ENCODE results near the gene CT45A9.
"Not testable (repeated sequence)": the region's sequence is repeated elsewhere in the genome, so short reads cannot be mapped to it uniquely, and the experiment has no call there.

The CT45A9 gene, protein sequence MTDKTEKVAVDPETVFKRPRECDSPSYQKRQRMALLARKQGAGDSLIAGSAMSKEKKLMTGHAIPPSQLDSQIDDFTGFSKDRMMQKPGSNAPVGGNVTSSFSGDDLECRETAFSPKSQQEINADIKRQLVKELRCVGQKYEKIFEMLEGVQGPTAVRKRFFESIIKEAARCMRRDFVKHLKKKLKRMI

DNA sequence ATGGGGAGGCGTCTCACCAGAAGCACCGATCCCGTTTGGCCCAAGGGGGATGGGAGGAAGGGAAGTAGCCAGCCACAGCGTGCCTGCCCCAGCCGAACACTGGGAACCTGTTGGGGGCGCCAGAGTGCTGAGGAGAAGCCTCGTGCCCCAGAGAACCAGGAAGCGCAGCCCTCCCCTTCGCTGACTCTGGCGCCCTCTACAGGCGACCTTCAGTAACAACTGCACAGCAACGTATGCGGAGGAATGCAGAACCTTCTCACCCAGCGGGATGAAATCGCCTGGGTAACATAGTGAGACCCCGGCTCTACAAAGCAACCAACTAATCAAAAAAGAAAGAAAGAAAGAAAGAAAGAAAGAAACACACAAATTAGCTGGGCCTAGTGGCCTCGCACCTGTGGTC is at the start of gene CT45A9:
CT45A9 (minus strand) TSS at position 101 of the 400 bp plus-strand sequence. CDS start 3,751 bp downstream, outside the sequence.
- H3K27me3 ChIP-seq (ENCODE audit: insufficient read depth, low read length); H3K9me3 ChIP-seq (ENCODE audit: low read length); H3K4me3 ChIP-seq (ENCODE audit: low read length): not testable (repeated sequence)

DNA sequence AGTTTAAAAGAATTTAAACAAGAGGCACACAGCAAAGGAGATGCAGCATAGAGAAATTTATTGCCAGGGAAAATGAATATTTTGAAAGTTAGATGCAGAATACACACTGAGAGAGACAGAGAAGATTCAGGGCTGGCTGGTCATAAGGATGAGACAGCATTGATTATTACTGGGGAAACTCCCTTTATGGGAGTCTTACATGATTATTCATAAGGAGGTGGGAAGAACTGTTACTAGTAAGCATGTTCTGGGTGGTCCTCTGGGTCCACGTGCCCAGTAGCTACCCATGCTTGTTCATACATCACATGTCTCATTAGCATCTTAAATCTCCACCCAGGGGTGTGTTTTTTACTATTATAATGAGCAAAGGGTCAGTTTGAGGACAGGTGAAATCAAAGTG is 48.9 kb upstream of the CT45A9 start:
- H3K4me1 ChIP-seq (ENCODE audit: insufficient read depth, low read length); H3K9me3 ChIP-seq (ENCODE audit: low read length); H2AFZ ChIP-seq (ENCODE audit: low read depth, low read length); H3K4me3 ChIP-seq (ENCODE audit: low read length); H3K36me3 ChIP-seq (ENCODE audit: insufficient read depth, low read length): not testable (repeated sequence)
- H3K27me3 ChIP-seq (ENCODE audit: insufficient read depth, low read length) = peaks cover 11% of the 10 kb centered on the region

More for the DNA sequence above, at the start of gene CT45A9:
- not testable (repeated sequence) for H3K4me1 ChIP-seq (ENCODE audit: insufficient read depth, low read length); H3K36me3 ChIP-seq (ENCODE audit: insufficient read depth, low read length); H2AFZ ChIP-seq (ENCODE audit: low read depth, low read length)

DNA sequence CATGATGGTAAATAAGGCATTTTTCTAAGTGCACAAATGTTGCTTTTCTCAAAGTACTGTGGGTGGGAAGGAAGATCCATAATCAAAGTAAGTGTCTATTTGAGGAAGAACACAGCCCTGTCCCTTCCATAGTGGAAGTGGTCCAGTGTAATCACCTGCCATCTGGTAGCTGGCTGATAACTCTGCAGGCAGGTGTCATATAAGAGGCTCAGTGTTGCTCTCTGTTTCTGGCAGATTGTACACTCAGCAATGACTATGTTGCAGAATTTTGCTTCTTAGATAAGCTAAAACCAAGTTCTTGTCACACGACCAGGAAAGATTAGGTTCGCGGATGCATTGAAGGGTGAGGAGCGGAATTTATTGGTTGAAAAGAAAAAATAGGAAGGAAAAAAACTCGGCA is 42.8 kb upstream of the CT45A9 start:
- Histone ChIP-seq H3K9me3 (ENCODE audit: low read length) (no peaks in the 10 kb centered on the region), H3K4me3 (ENCODE audit: low read length) (no peak overlapping the region), H2AFZ (ENCODE audit: low read depth, low read length) (no peak overlapping the region), H3K36me3 (ENCODE audit: insufficient read depth, low read length) (no peaks in the 10 kb centered on the region), H3K27me3 (ENCODE audit: insufficient read depth, low read length) (peaks cover 10% of the 10 kb centered on the region), H3K4me1 (ENCODE audit: insufficient read depth, low read length) (no peaks in the 10 kb centered on the region)

DNA sequence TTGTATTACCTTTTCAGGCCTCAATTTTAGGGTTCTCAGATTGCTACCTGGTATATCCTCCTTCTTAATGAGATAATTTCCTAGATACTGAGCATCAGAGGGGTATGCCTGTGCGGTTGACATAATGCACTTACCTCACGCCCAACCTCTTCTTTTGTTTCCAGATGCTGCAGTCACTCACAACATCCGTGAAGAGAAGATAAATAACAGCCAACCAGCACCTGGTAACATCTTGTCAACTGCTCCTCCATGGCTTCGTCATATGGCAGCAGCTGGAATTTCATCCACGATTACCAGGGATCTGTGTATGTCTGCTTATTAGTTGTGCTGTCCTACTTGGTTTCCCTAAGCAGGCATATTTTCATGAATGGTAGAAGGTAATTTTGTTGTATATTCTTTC is 38.6 kb upstream of the CT45A9 start:
- no peaks in the 10 kb centered on the region for H3K36me3 ChIP-seq (ENCODE audit: insufficient read depth, low read length)
- no peaks in the 10 kb centered on the region for H3K9me3 ChIP-seq (ENCODE audit: low read length)
- H3K27me3 ChIP-seq (ENCODE audit: insufficient read depth, low read length) = peaks cover 4% of the 10 kb centered on the region
- no peak overlapping the region for H2AFZ ChIP-seq (ENCODE audit: low read depth, low read length)
- H3K4me3 ChIP-seq (ENCODE audit: low read length) = no peak overlapping the region
- H3K4me1 ChIP-seq (ENCODE audit: insufficient read depth, low read length) = no peaks in the 10 kb centered on the region

DNA sequence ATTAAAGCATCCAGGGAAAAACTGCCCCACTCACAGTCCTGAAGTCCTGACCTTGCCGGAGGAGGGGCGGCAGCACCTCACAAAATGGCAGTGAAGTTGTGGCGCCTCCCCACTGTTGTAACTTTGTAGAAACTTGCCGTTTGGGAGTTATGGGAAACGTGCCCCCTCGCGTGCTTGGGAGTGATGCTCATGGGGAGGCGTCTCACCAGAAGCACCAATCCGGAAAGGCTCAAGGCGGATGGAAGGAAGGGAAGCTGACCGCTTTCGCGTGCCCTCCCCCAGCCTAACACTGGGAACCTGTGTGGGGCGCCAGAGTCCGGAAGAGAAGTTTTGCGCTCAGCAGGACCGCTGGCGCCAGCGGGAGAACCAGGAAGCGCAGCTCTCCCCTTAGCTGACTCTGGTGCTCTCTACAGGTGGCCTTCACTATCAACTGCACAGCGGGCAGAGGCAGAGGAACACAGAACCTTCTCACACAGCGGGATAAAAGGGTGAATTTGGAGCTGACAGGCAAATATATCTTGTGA is 21.7 kb upstream of the CT45A9 start, which contains the start of the genes CT45A10 and SAGE1:
CT45A10 (minus strand) TSS at position 151 of the 524 bp plus-strand sequence. CDS start 8,100 bp downstream, outside the sequence.
SAGE1 (plus strand) TSS at position 423 of the 524 bp plus-strand sequence. CDS start 2,527 bp downstream, outside the sequence.
- no peak within 1 kb of the TSS for H2AFZ ChIP-seq (ENCODE audit: low read depth, low read length)
- H3K9me3 ChIP-seq (ENCODE audit: low read length) = no peaks in the 10 kb centered on the region
- H3K27me3 ChIP-seq (ENCODE audit: insufficient read depth, low read length) = no peaks in the 10 kb centered on the region
- H3K4me3 ChIP-seq (ENCODE audit: low read length) = no peak within 1 kb of the TSS
- no peaks in the 10 kb centered on the region for H3K36me3 ChIP-seq (ENCODE audit: insufficient read depth, low read length)
- H3K4me1 ChIP-seq (ENCODE audit: insufficient read depth, low read length) = no peaks in the 10 kb centered on the region

DNA sequence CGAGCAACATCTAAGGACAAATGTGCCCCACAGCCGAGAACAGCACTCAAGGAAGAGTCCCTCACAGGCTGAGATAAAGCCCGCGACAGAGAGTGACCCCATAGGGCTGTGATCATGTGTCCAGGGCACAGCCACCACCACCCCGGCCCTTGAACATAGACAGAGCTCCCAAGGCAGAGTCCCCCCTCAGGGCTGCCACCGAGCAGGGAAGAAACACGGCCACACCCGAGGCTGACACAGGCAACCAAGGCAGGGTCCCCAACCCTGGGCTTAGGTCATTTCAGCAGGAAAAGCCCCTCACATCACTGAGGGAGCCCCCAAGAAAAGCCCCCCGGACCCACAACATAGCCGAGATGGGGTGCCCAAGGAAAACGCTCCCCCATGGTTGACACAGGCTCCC is 21.2 kb upstream of the CT45A9 start:
- no peak overlapping the region for H3K4me3 ChIP-seq (ENCODE audit: low read length)
- no peak overlapping the region for H2AFZ ChIP-seq (ENCODE audit: low read depth, low read length)
- no peaks in the 10 kb centered on the region for H3K36me3 ChIP-seq (ENCODE audit: insufficient read depth, low read length)
- H3K27me3 ChIP-seq (ENCODE audit: insufficient read depth, low read length) = no peaks in the 10 kb centered on the region
- no peaks in the 10 kb centered on the region for H3K9me3 ChIP-seq (ENCODE audit: low read length)
- no peaks in the 10 kb centered on the region for H3K4me1 ChIP-seq (ENCODE audit: insufficient read depth, low read length)

DNA sequence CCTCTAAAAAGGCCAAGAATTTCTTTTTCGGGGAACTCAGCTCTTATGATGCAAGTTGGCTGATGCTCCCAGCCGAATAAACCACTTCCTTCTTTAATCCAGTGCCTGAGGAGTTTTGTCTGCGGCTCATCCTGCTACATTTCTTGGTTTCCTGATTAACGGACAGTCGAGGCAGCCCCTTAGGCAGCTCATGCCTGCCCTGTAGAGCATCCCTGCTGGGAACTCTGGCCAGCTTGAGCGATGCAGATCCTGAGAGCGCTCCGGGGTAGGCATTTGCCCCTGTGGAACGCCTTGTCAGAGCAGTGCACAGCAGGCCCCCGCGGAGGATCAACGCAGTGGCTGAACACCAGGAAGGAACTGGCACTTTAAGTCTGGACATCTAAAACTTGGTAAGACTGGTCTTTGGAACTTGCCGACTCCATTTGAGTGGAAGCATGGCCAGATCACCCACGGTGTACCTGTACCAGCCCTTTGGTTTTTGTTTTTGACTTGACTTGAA is 18.5 kb upstream of the CT45A9 start:
- Histone ChIP-seq H3K36me3 (ENCODE audit: insufficient read depth, low read length) (no peaks in the 10 kb centered on the region), H3K27me3 (ENCODE audit: insufficient read depth, low read length) (no peaks in the 10 kb centered on the region), H2AFZ (ENCODE audit: low read depth, low read length) (no peak overlapping the region), H3K4me1 (ENCODE audit: insufficient read depth, low read length) (no peaks in the 10 kb centered on the region), H3K4me3 (ENCODE audit: low read length) (no peak overlapping the region), H3K9me3 (ENCODE audit: low read length) (no peaks in the 10 kb centered on the region)

DNA sequence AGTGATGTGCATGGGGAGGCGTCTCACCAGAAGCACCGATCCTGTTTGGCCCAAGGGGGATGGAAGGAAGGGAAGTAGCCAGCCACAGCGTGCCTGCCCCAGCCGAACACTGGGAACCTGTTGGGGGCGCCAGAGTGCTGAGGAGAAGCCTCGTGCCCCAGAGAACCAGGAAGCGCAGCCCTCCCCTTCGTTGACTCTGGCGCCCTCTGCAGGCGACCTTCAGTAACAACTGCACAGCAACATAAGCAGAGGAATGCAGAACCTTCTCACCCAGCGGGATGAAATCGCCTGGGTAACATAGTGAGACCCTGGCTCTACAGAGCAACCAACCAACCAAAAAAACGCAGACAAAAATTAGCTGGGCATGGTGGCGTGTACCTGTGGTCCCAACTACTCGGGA is 17.4 kb upstream of the CT45A9 start:
- H2AFZ ChIP-seq (ENCODE audit: low read depth, low read length); H3K9me3 ChIP-seq (ENCODE audit: low read length); H3K27me3 ChIP-seq (ENCODE audit: insufficient read depth, low read length); H3K4me3 ChIP-seq (ENCODE audit: low read length); H3K36me3 ChIP-seq (ENCODE audit: insufficient read depth, low read length); H3K4me1 ChIP-seq (ENCODE audit: insufficient read depth, low read length): not testable (repeated sequence)

DNA sequence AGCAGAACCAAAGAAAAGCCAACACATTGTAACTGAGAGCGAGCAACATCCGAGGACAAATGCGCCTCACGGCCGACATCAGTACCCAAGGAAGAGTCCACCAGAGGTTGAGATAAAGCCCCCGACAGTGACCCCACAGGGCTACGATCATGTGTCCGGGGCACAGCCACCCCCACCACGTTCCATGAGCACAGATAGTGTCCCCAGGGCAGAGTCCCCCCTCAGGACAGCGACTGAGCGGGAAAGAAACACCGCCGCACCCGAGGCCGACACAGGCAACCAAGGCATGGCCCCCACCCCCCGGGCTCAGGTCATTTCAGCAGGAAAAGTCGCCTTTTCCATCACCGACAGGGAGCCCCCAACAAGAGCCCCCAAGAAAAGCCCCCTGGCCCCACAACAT is 16.6 kb upstream of the CT45A9 start:
- not testable (repeated sequence) for H3K4me1 ChIP-seq (ENCODE audit: insufficient read depth, low read length); H2AFZ ChIP-seq (ENCODE audit: low read depth, low read length); H3K9me3 ChIP-seq (ENCODE audit: low read length)

DNA sequence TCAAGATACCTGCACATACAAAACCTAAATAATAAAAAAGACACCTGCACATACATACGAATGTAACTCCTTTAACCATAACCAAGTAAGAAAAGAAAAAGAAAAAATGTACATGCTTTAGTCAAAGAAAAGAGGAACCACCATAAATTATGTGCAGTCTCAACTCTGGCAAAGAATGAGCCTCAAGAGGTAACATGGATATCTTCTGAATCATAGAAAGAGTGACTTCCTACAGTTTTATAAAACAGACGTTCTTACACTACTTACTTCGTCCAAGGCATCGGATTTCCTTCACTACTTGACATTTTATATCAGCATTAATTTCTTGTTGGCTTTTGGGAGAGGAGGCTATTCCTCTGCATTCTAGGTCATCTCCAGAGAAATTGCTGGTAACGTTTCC is 11.1 kb upstream of the CT45A9 start:
- not testable (repeated sequence) for H3K9me3 ChIP-seq (ENCODE audit: low read length); H3K36me3 ChIP-seq (ENCODE audit: insufficient read depth, low read length); H2AFZ ChIP-seq (ENCODE audit: low read depth, low read length); H3K27me3 ChIP-seq (ENCODE audit: insufficient read depth, low read length); H3K4me1 ChIP-seq (ENCODE audit: insufficient read depth, low read length); H3K4me3 ChIP-seq (ENCODE audit: low read length)

More for the DNA sequence above, 16.6 kb upstream of the CT45A9 start:
- H3K4me3 ChIP-seq (ENCODE audit: low read length); H3K27me3 ChIP-seq (ENCODE audit: insufficient read depth, low read length); H3K36me3 ChIP-seq (ENCODE audit: insufficient read depth, low read length): not testable (repeated sequence)

DNA sequence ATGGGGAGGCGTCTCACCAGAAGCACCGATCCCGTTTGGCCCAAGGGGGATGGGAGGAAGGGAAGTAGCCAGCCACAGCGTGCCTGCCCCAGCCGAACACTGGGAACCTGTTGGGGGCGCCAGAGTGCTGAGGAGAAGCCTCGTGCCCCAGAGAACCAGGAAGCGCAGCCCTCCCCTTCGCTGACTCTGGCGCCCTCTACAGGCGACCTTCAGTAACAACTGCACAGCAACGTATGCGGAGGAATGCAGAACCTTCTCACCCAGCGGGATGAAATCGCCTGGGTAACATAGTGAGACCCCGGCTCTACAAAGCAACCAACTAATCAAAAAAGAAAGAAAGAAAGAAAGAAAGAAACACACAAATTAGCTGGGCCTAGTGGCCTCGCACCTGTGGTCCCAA is 17.2 kb downstream of the CT45A9 start, which contains the start of gene CT45A8:
CT45A8 (minus strand) TSS at position 101 of the 400 bp plus-strand sequence. CDS start 3,755 bp downstream, outside the sequence.
- not testable (repeated sequence) for H2AFZ ChIP-seq (ENCODE audit: low read depth, low read length); H3K36me3 ChIP-seq (ENCODE audit: insufficient read depth, low read length); H3K4me3 ChIP-seq (ENCODE audit: low read length); H3K4me1 ChIP-seq (ENCODE audit: insufficient read depth, low read length); H3K9me3 ChIP-seq (ENCODE audit: low read length); H3K27me3 ChIP-seq (ENCODE audit: insufficient read depth, low read length)

DNA sequence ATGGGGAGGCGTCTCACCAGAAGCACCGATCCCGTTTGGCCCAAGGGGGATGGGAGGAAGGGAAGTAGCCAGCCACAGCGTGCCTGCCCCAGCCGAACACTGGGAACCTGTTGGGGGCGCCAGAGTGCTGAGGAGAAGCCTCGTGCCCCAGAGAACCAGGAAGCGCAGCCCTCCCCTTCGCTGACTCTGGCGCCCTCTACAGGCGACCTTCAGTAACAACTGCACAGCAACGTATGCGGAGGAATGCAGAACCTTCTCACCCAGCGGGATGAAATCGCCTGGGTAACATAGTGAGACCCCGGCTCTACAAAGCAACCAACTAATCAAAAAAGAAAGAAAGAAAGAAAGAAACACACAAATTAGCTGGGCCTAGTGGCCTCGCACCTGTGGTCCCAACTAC is 34.4 kb downstream of the CT45A9 start, which contains the start of gene CT45A7:
CT45A7 (minus strand) TSS at position 101 of the 400 bp plus-strand sequence. CDS start 3,747 bp downstream, outside the sequence.
- not testable (repeated sequence) for H3K4me3 ChIP-seq (ENCODE audit: low read length); H3K27me3 ChIP-seq (ENCODE audit: insufficient read depth, low read length); H3K9me3 ChIP-seq (ENCODE audit: low read length); H2AFZ ChIP-seq (ENCODE audit: low read depth, low read length); H3K4me1 ChIP-seq (ENCODE audit: insufficient read depth, low read length); H3K36me3 ChIP-seq (ENCODE audit: insufficient read depth, low read length)

DNA sequence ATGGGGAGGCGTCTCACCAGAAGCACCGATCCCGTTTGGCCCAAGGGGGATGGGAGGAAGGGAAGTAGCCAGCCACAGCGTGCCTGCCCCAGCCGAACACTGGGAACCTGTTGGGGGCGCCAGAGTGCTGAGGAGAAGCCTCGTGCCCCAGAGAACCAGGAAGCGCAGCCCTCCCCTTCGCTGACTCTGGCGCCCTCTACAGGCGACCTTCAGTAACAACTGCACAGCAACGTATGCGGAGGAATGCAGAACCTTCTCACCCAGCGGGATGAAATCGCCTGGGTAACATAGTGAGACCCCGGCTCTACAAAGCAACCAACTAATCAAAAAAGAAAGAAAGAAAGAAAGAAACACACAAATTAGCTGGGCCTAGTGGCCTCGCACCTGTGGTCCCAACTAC is 51.7 kb downstream of the CT45A9 start, which contains the start of gene CT45A2:
CT45A2 (minus strand) TSS at position 101 of the 400 bp plus-strand sequence. CDS start 3,747 bp downstream, outside the sequence.
- not testable (repeated sequence) for H3K4me3 ChIP-seq (ENCODE audit: low read length)

More for the DNA sequence above, 51.7 kb downstream of the CT45A9 start, which contains the start of gene CT45A2:
- H2AFZ ChIP-seq (ENCODE audit: low read depth, low read length); H3K9me3 ChIP-seq (ENCODE audit: low read length); H3K36me3 ChIP-seq (ENCODE audit: insufficient read depth, low read length); H3K27me3 ChIP-seq (ENCODE audit: insufficient read depth, low read length); H3K4me1 ChIP-seq (ENCODE audit: insufficient read depth, low read length): not testable (repeated sequence)
